ENCODE measurements around the gene VPS72.

VPS72 gene

GRCh38 chr1:151147665-151148064 is 42.3 kb downstream of the VPS72 start:
- H3K4me2 ChIP-seq (ENCODE audit: low read depth, low read length, poor library complexity, severe bottlenecking) = no peak overlapping the region

GRCh38 chr1:151147132-151147503 is 42.9 kb downstream of the VPS72 start:
- Histone ChIP-seq H3K79me2 (ENCODE audit: insufficient read depth, low read length) (no peaks in the 10 kb centered on the region), H3K36me3 (ENCODE audit: low read length) (no peaks in the 10 kb centered on the region), H4K20me1 (ENCODE audit: low read depth, low read length) (no peaks in the 10 kb centered on the region), H3K27me3 (ENCODE audit: low read length) (no peaks in the 10 kb centered on the region), H3K9me2 (replicated peaks; ENCODE audit: insufficient read depth, low read length) (no peaks in the 10 kb centered on the region), H3K9me3 (ENCODE audit: insufficient read depth, low read length) (no peaks in the 10 kb centered on the region), H3F3A (ENCODE audit: insufficient read depth) (no peaks in the 10 kb centered on the region), H3K27ac (ENCODE audit: low read depth, low read length) (no peak overlapping the region), H2AFZ (ENCODE audit: low read depth, low read length, severe bottlenecking) (peak overlapping the region; percentile 95), H3K4me3 (ENCODE audit: insufficient read depth, low read length, poor library complexity, severe bottlenecking) (peak overlapping the region; percentile 81), H3K4me2 (ENCODE audit: low read depth, low read length, poor library complexity, severe bottlenecking) (peak overlapping the region; percentile 90), H3K9ac (ENCODE audit: low read length) (peak overlapping the region; percentile 41)
- TF ChIP-seq CTCF (IDR thresholded peaks at IDR 0.05; ENCODE audit: insufficient read depth, low read length, poor library complexity, severe bottlenecking) (no peak), EZH2phosphoT487 (conservative IDR thresholded peaks at IDR 0.05; ENCODE audit: low read length) (no peak)

More at GRCh38 chr1:151147665-151148064, 42.3 kb downstream of the VPS72 start:
- H3K27ac ChIP-seq (ENCODE audit: low read depth, low read length) = no peak overlapping the region
- H3K9ac ChIP-seq (ENCODE audit: low read length) = no peak overlapping the region
- H3F3A ChIP-seq (ENCODE audit: insufficient read depth) = no peaks in the 10 kb centered on the region
- no peak overlapping the region for H2AFZ ChIP-seq (ENCODE audit: low read depth, low read length, severe bottlenecking)
- H3K79me2 ChIP-seq (ENCODE audit: insufficient read depth, low read length) = no peaks in the 10 kb centered on the region
- no peaks in the 10 kb centered on the region for H3K9me2 ChIP-seq (replicated peaks; ENCODE audit: insufficient read depth, low read length)
- no peaks in the 10 kb centered on the region for H4K20me1 ChIP-seq (ENCODE audit: low read depth, low read length)
- H3K36me3 ChIP-seq (ENCODE audit: low read length) = no peaks in the 10 kb centered on the region
- H3K9me3 ChIP-seq (ENCODE audit: insufficient read depth, low read length) = no peaks in the 10 kb centered on the region
- no peaks in the 10 kb centered on the region for H3K27me3 ChIP-seq (ENCODE audit: low read length)
- H3K4me3 ChIP-seq (ENCODE audit: insufficient read depth, low read length, poor library complexity, severe bottlenecking) = no peak overlapping the region
- TF ChIP-seq EZH2phosphoT487 (conservative IDR thresholded peaks at IDR 0.05; ENCODE audit: low read length) = no peak

- peak within 1 kb of the TSS; percentile 90 for H3K4me2 ChIP-seq (ENCODE audit: low read depth, low read length, poor library complexity, severe bottlenecking)
Observed at GRCh38 chr1:151146412-151147131, 43.4 kb downstream of the VPS72 start, which contains the start of gene SEMA6C. TSS of gene SEMA6C (minus strand) at chr1:151146631. CDS start at chr1:151142621, 4,010 bp downstream.

More at GRCh38 chr1:151146412-151147131, 43.4 kb downstream of the VPS72 start, which contains the start of gene SEMA6C:
- Histone ChIP-seq H4K20me1 (ENCODE audit: low read depth, low read length) (no peaks in the 10 kb centered on the region), H3F3A (ENCODE audit: insufficient read depth) (no peaks in the 10 kb centered on the region), H3K9ac (ENCODE audit: low read length) (peak within 1 kb of the TSS; percentile 41), H2AFZ (ENCODE audit: low read depth, low read length, severe bottlenecking) (peak within 1 kb of the TSS; percentile 95), H3K79me2 (ENCODE audit: insufficient read depth, low read length) (no peaks in the 10 kb centered on the region), H3K27ac (ENCODE audit: low read depth, low read length) (no peak within 1 kb of the TSS), H3K4me3 (ENCODE audit: insufficient read depth, low read length, poor library complexity, severe bottlenecking) (peak within 1 kb of the TSS; percentile 81), H3K9me2 (replicated peaks; ENCODE audit: insufficient read depth, low read length) (no peaks in the 10 kb centered on the region), H3K36me3 (ENCODE audit: low read length) (no peaks in the 10 kb centered on the region), H3K9me3 (ENCODE audit: insufficient read depth, low read length) (no peaks in the 10 kb centered on the region), H3K27me3 (ENCODE audit: low read length) (no peaks in the 10 kb centered on the region)
- TF ChIP-seq CTCF (IDR thresholded peaks at IDR 0.05; ENCODE audit: insufficient read depth, low read length, poor library complexity, severe bottlenecking) (no peak), EZH2phosphoT487 (conservative IDR thresholded peaks at IDR 0.05; ENCODE audit: low read length) (no peak)

All from SU-DHL-6 (cell line).